Left ventricle myocardium superior (tissue), 1 donor: Measurements from ENCODE around the gene SGK2. TPM values are rescaled to one million over a fixed set of nuclear protein-coding genes. Genes with fewer than 3 reads are reported as not detected.
A peak's percentile ranks its signal among the peaks of the same experiment; 100 is the strongest.

Source experiments
- ATAC-seq: fragments of 200-7000 bp; cut with Tn5 transposase; one replicate; pipeline ENCODE4 v1.9.1; 2020; ENCODE audit warnings: mild to moderate bottlenecking, moderate library complexity
- DNase-seq: peaks from one replicate; pipeline ENCODE4 v3.0.0-alpha.2; 2020
- intact Hi-C: fragments of 100-400 bp; cut with micrococcal nuclease; formaldehyde crosslinking; loops from one replicate; pipeline ENCODE4 v1.11.0; 2022
- total RNA-seq: library from RNA; stranded (reverse); fragmentation: NEBNext Ultra II Directional; extraction: Animal tissue kit (Norgen Biotek cat#: 25700); gene quantifications from one replicate; pipeline ENCODE4 v1.2.1, GENCODE V29; 2021
- donor health status: DM: no; HTN: yes; CAD: no; lungs with severe emphysema.

The SGK2 gene
- total RNA-seq, 1 donor from 2014 or later: 0.32 TPM

GRCh38 chr20:43534791-43535350, 24.0 kb upstream of the SGK2 start:
- no peak for ATAC-seq
- intact Hi-C loops: no loop called here
- no peak for DNase-seq

- ATAC-seq: no peak
- intact Hi-C loops: no loop called here
Measured at GRCh38 chr20:43535370-43536004, 23.3 kb upstream of the SGK2 start.

DNA sequence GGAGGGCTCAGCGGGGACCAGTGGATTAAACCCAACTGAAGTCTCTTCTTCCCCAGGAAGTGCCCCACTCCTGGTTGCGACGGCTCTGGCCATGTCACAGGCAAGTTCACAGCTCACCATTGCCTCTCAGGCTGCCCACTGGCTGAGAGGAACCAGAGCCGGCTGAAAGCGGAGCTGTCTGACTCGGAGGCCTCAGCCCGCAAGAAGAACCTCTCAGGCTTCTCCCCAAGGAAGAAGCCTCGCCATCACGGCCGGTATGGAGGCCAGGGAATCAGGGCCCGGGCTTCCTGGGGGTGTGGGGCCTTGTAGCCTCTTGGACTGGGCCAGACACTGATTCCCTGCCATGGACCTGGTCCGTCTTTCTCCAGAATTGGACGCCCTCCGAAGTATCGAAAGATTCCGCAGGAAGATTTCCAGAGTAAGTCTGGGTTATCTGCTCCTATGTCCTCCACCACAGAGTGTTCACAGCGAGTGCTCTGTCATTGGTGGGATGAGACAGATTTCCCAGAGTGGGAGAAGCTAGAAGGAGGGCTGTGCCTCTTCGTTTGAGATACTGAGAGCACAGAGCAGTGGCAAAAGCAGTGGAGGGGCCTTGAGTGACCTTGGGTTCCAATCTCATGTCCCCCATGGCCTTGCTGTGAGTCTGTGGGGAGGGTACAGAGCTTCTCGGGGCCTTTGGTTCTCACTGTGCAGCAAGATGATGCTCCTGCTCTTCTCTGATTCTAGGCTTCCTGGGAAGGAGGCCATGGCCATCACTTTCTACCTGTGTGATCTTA, 22.6 kb upstream of the SGK2 start:
- intact Hi-C loops: no loop called here
- no peak for ATAC-seq
- DNase-seq: no peak

More at GRCh38 chr20:43535370-43536004, 23.3 kb upstream of the SGK2 start:
- no peak for DNase-seq

GRCh38 chr20:43536817-43537440, 21.9 kb upstream of the SGK2 start:
- ATAC-seq (no peak), DNase-seq (no peak)
- intact Hi-C loops: no loop called here

DNA sequence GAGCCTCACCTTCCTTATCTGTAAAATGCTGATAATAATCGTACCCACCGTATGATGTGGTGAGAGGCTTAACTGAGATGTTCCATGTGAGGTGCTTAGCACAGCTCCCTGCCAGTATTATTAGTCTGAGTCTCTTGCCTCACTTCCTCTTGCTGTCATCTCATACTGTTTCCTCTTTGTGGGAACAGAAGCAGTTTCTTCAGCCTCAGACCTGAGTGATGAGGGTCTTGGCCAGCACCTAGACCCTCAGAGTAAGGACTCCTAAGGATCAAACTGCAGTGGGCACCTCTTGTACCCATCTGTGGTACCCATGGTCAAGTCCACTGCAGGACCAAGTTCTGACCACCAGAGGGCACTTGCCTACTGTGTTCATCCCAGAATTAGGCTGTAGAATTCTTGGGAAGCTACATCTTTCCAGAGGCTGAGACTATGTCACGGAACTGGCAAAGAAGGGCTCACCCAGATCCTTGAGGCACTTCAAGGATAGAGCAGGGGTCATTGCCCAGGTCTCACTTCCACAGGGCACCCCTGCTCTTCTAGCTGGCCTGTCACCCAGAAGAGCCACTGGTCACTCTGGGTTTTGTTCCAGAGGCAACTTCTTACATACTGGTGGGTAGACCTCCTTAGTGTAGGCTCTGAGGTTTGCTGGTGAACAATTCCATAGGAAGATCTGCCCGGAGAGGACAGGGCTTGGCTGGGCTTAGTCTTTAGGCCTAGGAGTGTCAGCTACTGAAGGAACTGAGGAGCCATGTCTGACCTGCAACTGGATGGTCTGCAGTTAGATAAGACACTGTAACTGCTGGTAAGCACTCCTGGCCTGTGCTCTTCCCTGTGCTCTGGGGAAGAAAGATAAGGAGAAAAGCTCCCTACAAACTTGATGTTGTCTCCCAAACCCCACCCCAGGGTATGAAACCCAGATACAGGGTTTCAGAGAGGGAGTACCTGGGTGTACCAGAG, 20.6 kb upstream of the SGK2 start:
- peak; percentile 68 for ATAC-seq
- intact Hi-C loops: no loop called here
- peak; percentile 71 for DNase-seq

- DNase-seq (no peak), ATAC-seq (no peak)
- intact Hi-C loops: no loop called here
Measured at GRCh38 chr20:43538878-43539700, 19.7 kb upstream of the SGK2 start.

- no peak for DNase-seq
- intact Hi-C loops: no loop called here
- no peak for ATAC-seq
Measured at GRCh38 chr20:43539975-43540672, 18.7 kb upstream of the SGK2 start.

DNA sequence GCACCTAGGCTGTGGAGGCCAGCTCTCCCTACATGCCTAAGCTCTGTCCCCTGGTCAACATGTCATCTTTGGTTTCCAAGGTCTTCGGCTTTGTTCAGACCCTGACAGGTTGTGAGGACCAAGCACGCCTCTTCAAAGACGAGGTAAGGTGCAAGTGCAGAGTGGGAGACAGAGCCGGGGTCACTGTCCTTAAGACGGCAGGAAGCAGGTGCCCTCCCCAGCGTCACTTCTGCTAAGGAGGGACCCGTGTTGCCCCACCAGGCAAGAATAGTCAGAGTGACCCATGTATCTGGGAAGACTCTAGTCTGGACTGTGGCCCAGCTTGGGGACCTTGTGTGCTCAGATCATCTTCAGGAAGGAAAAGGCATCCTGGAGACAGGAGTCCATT, 18.2 kb upstream of the SGK2 start:
- intact Hi-C loops: no loop called here
- DNase-seq: no peak

GRCh38 chr20:43541214-43541613, 17.6 kb upstream of the SGK2 start:
- intact Hi-C loops: no loop called here
- ATAC-seq (no peak), DNase-seq (no peak)

More for the DNA sequence above, 18.2 kb upstream of the SGK2 start:
- ATAC-seq: no peak

GRCh38 chr20:43542161-43542560, 16.7 kb upstream of the SGK2 start:
- ATAC-seq (no peak), DNase-seq (no peak)
- intact Hi-C loops: no loop called here

- no peak for ATAC-seq
- intact Hi-C loops: no loop called here
- DNase-seq: no peak
Measured at GRCh38 chr20:43542674-43543073, 16.2 kb upstream of the SGK2 start.

DNA sequence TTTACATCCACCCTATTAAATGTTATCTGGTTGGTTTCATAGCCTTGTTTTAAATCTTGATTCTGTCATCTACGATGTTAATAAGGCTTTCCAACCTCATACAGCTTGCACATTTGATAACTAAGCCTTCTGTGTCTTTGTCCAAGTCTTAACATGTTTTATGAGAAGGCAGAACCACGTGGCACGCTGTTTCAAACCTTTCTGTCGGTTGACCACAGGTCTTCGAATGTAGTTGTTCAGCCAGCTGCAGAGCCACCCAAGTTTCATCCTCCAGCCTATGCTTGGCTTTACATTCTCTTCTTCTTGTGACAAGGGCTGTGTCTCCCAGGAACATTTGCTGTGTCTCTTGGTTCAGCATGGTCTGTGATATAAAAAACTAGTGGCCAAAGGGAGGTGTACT, 15.7 kb upstream of the SGK2 start:
- DNase-seq (no peak), ATAC-seq (no peak)
- intact Hi-C loops: no loop called here

GRCh38 chr20:43544501-43544900, 14.3 kb upstream of the SGK2 start:
- no peak for DNase-seq
- ATAC-seq: no peak
- intact Hi-C loops: no loop called here

GRCh38 chr20:43545837-43546578, 12.8 kb upstream of the SGK2 start:
- ATAC-seq (no peak), DNase-seq (no peak)
- intact Hi-C loops: no loop called here

DNA sequence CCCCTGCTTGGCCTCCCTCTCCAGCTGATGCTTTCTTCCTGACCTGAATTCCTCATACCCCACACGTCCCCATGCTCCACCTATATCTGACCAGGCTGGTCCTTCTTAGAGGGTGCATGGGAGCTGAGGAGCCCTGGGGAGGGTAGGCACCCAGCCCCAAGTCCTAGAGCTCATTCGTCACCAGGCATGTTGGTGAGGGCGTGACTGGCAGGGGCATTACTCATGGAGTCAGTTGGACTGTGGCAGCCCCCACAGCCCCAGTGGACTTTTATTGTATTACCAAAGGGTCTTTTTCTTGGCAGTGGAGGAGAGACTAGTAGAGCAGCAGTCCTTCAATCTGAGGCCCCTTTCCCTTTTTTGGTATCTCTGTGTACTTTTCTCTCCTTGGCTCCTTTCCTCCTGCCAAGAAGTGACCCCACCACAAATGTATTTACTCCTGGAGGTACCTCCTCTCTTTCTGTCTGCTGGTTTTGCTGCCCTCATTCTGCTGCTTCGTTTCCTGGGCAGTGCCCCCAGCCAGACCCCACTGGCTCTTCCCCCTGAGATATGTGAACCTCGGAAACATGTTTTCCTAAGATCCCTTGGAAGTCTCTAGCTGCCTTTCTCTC, 10.4 kb upstream of the SGK2 start:
- no peak for ATAC-seq
- no peak for DNase-seq
- intact Hi-C loops: no loop called here

GRCh38 chr20:43549416-43550065, 9.3 kb upstream of the SGK2 start:
- intact Hi-C loops: no loop called here
- no peak for ATAC-seq
- no peak for DNase-seq
